GM21390 (cell line): ENCODE data around the gene PKD1L1.

Source experiments
- ATAC-seq: cut with Tn5 transposase; IDR thresholded peaks from one replicate; pipeline ENCODE4 v1.9.1; 2021; ENCODE audit not compliant: unreplicated experiment

Gene PKD1L1

DNA sequence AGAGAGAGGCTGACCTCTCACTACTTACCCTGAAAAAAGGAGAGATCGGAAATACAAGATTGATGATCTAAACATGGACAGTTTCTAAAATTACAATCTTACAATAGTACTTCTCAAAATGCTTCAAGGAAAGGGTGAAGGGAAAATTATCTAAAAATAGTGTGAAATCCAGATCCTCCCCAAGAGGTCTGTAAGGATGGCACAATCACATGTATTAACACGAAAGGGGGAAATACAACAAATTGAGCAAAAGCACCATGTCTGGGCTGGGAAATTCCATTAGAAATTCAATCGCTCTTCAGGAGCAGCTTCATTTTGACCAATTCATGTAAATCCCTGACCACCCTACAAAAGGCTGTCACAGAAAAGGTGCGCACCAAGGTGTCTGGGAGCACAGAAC, 67.0 kb downstream of the PKD1L1 start:
- no peak for ATAC-seq

DNA sequence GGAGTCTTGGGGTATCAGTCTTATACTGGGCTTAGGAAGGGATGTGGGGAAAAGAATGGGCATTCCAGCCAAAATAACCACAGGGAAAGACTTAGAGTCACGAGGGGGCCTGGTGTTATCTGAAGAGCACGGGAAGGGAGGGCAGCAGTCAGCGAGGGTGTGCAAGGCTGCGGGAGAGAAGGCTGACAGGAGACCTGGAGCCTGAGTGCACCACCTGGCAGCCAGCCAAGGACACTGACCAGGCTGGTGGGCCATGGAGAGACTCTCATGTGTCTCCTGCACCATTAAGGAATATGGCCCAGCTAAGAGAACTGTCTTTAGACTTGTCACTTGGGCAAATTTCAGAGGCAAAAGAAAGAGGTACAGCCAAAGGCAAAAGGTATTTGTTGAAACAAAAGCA, 69.6 kb downstream of the PKD1L1 start:
- no peak for ATAC-seq

DNA sequence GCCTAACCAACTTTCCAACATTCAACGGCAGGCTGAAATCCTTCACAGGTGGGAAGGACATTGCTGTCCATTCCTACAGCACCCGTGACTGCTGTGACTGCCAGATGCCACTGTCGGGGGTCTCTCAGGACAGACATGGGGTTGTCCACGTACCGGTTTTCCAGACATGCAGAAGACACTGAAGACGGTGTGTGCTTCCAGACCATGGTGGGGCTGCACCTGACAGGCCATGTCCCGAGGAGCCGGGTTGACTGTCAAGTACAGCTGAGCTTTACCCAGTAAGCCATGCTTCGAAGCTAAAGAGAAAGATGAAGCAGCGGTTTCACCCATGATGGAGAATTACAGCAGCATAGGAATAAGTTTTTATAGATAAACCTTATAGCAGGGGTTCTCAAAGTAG, 70.9 kb downstream of the PKD1L1 start:
- no peak for ATAC-seq

DNA sequence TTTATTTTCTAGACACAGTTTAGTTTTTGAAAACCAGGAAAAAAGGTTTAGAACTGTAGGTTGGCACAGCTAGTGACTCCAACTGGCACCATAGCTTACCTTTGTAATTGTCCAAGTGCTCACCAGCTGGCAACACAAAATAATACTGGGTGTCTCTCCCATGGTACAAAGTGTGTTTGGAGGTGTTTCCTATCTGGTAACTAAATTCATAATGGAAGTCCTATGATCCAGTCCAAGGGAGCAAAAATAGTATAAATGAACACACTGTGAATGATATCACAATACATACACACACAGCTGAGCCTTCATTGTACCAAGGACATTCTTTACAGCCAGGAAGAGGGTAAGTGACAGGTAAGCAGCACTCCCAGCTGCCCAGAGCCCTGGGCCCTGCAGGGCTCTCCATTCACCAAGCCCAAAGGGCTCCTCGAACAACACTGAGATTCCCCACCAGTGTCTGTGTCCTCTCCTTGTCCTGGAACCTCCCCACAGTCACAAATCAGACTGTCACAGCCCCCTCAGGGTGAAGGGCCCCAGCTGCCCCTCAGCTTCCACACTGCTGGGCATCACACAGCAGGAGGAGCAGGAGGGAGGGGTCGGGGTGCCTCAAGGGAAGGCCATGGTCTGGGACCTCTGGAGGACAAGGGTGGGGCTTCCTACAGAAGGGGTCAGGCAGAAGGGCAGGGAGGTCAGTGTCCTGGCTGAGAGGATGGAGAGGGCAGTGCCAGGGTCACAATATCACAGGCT, 72.1 kb downstream of the PKD1L1 start:
- ATAC-seq: no peak

DNA sequence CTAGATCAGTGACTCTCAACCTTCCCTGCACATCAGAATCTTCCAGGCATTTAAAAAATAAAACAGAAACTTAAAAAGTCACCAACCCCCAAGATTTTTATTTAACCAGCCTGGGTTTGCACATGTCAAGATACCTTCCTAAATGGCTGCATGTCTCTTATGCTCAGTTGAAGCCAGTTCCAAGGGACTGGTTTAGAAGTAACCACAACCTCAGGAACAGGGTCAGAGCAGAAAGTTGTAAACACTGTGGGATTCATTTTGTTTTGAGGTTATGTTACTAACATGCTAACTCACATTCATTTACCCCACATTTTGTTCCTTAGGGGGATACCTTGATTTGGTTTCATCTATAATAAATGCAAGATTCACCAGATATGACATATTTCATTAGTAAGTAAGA, 72.9 kb downstream of the PKD1L1 start:
- no peak for ATAC-seq

DNA sequence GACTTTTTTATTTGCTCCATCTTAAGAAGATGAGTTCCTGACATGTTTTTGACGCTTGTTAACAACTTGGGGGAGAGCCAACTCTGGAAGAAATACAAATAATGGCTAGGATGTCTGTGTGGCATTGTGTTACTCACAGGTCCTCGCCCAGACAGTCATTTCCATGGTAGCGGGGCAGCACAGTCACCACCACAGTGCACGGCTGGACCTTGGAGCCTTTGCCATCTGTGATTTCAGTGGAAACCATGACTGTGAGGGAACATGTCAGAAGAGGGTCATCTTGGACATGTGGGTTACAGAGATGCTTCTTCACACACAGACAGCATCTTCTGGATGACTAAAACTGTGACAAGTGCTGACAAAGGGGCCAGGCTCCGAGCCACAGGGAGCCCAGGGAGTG, 74.5 kb downstream of the PKD1L1 start:
- ATAC-seq: no peak

DNA sequence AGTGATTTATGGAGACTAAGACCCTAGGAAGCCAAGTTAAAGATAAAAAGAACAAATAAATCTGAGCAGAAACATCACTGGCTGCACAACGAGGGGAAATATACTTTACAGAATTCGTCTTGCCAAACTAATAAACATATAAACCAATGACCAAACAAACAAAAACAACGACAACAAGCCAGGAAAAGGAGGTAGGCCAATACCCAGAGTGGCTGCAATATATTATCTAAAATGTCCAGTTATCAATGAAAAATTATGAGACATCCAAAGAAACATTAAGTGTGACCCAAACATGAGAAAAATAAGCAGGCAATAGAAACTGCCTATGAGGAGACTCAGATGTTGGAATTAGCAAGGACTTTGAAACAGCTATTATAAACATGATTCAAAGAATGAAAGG, 81.0 kb downstream of the PKD1L1 start:
- ATAC-seq: no peak

DNA sequence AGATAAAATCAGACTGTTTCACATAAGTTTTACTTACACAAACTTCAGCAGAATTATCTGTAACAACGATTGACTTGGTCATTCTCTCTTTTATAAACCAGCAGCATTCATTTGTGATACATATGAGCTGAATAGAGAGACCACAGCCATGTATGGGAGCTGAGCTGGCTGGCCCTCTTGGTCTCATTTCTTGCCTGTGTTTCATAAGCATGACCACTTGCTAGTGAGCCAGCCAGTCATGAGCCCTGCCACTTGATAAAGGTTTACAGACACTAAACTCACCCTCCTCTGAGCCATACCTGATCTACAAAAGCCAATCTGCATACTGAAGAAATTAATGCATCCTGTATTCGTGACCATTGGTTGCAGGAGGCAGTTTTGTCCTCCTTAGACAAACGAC, 82.1 kb downstream of the PKD1L1 start:
- ATAC-seq: no peak

DNA sequence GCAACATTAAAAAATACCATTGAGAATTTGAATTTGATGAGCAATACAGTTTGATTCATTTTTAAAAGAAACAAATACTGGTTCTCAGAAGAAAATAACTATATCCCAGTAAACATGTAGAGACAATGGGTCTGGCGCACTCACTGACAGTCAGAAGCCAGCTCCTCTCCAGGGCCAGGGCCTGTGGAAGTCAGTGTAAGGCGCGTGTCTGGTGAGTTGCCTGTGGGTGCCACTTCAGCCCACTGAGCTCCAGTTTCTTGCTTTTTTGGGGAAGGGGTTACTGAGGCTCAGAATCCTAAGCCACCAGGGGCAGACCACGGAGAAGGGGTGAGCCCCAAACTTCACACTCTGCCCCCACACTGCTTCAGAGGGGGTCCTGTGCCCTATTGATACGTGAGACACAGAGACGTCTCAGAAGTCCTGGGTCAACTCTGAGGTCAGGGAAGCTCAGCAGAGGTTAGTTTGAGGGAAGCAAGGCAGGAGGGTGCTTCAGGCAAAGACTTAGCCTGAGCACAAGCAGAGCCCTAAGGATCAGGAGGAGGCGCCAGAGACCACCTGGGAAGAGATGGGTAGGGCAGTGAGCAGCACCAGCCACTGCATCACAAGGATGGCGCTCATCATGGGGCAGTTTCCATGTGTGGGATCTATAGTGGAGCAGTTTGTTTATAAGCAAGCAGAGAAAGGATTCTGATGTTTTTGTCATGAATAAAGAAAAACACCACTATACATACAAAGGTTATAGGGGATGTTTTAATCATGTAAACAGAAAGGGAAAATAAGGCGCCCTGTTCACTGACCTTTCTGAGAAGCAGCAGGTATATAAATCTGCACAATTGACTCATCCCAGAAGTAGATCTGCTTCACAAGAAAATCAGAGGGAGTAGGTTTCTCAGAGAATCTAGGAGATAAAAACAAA, 95.7 kb downstream of the PKD1L1 start:
- no peak for ATAC-seq

DNA sequence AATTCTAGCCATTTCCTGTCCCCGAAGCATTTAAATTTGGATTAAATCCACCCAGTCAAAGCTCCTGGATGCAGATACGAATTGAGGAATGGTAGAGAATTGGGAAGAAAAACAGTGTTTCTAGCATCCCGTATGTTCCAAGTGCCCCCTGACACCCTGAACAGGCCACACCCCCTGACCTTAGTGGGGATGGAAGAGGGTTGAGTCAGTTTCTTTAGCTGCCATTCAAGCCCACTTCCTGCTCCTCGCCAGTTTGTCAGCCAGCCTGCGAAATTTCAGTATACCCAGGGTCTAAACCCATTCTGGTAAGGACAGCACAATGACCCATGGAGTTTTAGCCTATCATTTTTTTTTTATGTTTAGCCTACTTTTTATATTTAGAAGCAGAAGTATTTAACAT, 101.1 kb downstream of the PKD1L1 start:
- no peak for ATAC-seq

DNA sequence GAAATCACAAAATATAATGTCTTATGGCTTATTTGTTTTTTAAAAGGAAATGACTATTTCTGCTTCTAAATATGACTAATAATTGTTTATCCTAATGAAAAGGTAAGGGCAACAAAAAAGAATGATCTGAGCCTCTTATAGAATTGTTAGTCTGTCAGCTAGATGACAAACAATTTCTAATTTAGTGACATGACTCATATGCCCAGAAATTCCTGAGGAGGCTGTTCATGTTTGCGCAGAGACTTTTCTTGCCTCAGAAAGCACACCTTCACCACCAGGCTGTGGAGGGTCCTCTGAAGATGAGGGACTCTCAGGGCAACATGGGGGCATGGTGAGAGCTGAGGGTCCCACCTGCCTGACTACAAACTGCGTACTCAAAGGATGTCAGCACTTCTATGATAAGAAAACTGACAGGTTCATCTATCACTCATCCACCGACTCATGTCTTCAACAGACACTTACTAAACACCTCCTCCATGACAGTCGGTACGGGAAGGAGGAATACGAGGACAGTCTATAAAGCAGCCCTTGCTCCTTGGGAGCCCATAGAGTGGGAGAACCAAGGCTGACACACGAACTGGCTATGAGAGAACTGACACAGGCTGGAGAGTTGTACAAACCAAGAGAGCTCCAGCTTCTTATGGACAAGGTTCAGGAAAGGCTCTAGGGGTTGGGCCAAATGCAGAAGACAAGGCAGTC, 102.0 kb downstream of the PKD1L1 start:
- no peak for ATAC-seq

DNA sequence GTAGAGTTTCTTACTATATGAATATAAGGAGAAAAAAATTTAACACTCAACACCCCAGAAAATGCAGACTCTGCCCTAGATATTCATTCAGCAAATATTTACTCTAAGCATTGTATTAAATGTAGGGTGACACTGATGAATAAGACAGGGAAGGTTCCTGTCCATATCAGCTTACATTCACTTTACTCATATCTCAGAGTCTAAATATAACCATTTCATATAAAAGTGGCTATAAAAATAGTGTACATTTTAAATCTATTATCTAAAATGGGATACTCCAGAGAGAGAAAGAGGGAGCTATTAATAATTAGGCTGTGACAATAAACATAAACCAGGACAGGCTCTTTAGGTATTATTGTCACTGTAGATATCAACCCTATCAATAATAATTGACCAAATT, 104.0 kb downstream of the PKD1L1 start:
- ATAC-seq: no peak

DNA sequence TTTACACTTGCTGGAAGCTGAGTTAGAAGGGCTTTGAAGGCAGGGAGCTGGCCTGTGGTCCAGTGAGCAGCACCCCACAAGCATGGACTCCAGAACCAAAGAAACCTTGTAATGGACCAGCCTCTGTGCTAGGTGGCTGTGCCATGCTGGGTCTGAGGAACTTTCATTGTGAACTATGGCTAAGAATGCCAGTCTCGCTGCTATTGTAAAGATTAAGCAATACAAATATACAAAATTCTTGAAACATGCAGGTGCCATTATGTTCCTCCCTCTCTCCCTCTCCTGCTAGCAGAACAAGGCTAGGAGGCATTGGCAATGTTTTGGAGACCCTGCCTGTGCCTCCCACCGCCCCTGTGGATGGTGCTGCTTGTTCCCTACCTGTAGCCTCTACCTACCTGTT, 105.0 kb downstream of the PKD1L1 start:
- no peak for ATAC-seq

DNA sequence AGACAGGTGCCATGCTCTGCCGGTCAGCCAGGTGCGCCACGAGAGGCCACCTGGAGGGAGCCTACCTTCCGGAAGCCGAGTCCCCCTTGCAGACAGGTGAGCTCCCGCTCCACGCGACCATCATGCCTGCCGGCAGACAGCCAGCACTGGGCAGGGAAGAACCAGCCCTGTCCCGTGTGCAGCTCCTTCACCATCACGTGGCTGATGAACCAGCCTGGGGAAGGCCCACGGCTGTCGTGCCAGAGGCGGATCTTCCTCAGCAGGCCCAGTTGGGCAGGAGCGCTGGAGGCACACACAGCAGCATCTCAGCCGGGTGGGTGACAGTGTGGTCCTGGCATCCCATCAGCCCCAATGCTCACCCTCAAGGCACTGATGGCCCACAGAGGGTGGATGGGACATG, 108.9 kb downstream of the PKD1L1 start:
- no peak for ATAC-seq

DNA sequence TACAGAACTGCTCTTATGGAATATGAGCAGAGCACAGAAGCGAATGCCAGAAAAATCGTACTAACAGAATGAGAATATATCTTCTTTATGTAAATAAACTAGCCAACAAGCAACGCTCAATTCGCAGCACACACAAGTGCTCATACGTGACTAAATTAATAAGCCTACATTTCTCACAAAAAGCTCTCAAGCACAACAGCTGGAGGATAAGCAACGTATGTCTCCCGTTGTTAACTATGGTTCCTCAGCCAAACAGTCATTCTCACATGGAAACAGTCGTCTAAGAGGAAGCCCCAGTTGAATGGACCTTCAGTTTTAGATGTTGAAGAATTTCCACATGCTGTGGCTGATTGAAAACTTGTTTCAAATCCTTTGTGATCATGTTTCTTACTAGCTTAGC, 110.4 kb downstream of the PKD1L1 start:
- no peak for ATAC-seq

DNA sequence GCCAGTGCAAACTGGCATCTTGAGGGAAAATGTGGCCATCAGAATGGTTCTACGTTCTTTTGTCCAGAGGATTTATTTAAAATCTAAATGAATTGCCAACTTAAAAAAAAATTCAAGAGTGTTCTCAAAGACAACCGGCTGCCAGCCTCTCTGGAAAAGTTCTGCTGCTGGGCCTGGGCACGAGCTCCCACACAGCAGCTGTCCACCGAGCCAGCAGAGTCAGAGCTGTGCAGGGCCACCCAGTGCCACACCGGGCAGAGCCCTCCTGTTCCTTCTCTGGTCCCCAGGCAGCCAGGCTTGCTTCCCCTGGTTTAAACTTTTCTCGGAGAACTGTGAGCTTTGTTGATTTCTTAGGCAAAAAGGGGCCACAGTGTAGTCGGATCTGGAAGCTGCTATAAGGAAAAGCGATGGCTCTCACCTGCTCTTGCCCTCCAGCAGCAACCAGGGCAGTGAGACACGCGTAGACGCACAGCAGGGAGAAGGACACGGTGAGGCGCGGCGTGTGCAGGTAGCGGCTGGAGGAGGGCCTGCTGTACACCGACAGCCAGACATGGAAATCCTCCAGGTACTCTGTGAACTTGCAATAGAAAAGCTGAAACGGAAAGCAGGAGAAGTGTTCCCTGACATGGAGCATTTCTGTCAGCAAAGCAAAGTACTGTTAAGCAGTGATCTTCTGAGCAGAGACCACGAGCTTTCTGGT, 111.6 kb downstream of the PKD1L1 start:
- no peak for ATAC-seq

DNA sequence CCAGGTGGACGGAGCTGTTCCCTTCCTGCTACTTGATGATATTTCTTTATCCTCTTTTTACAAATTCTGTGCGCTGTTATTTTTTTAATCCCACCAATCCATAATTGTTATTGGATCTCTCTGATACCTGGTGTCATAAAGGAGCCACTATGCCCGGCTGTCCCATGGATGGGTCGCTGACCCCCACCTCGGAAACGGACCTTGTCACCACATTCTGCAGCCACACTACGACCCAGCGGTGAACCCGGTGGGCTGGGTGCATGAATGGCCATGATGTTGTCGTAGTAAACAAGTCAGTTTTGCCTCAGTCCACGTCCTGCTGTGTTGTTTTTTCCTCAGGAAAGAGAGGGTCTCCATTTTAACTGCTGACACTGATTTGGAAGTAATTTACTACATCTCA, 112.2 kb downstream of the PKD1L1 start:
- no peak for ATAC-seq

DNA sequence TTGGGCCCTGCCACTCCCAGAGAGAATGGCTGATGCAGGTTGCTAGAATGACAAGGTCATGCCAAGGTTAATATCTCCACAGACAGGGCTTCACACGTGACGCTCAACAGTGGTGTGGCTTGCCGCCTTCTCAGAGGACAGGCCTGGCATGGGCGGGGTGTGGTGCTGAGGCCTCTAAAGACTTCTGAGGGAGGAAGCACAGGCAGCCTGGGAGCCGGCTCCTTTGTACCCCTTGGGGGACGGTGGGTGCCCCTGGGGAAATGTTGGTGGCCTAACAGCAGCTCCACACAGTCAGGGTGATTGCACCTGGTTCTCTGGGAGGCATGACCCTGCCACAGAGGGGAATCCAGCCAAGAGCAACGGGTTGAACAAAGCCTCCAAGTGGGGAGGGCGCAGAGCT, 115.1 kb downstream of the PKD1L1 start:
- ATAC-seq: no peak

DNA sequence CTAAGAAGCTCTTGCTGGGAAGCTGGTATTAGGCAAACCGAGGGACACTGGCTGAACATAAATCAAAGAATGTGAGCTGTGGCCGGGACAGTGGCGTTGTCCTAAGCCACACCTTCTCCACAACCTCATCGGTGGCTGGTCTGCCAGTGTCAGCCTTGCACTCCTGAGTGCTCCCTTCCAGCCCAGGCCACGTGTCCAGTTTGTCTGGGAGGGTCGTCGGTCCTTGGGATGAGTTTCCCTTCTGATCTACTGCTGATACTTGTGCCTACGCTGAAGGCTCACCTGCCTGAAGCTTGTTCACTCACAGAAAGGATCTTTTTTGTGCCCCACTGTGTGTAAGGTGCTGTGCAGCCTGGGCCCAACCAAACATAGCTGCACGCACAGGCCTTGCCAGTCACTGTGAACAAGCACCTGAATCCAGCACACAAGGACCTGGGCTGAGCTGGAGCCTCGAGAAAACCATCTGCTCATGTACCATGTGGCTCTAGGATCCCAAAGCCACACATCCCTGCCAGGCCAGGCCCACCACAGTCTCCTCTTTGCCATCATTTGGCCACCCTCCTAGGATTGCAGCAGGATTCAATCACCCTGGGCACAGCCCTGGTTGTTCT, 116.1 kb downstream of the PKD1L1 start:
- ATAC-seq: no peak

DNA sequence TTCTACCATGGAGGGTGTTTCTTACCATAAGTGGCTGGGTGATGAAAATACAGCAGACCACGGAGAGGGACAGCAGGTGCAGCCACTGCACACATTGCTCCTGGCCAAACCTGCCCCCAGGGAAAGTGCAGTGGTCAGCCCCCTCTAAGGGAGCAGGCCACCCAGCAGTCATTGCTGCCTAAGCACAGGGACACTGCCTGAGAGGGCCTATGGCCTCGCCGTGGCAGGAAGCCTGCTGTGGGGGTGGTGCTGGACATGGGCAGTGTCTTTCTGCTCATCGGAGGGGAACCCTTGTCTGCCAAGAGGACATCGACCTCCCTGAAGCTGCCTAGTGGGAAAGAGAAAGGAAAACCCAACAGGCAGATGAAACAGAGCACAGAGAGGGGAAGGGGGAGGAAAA, 118.3 kb downstream of the PKD1L1 start:
- no peak for ATAC-seq

DNA sequence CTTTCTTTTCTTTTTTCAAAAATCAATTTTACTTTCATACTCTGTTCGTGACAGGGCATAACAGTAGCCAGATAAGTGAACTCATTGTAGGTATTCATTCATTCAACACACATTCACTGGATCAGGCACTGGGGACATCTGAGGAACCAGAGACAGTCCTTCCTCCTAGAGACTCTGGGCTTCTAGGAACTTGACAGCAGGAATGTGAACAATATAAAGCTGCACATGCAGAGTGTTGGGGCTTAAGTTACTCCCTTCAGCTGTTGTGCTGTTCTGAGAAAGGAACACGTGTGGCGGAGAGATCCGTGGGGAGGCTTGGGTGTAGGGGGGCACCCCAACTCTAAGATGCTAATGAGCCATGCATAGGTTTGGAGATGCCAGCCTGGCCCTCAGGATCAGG, 120.4 kb downstream of the PKD1L1 start:
- ATAC-seq: no peak
